ENCODE measurements around the gene CRYBG1. TPM values are rescaled to one million over a fixed set of nuclear protein-coding genes. Genes with fewer than 3 reads are reported as not detected.

Gene CRYBG1
- total and polyA plus RNA-seq, 3 experiments from 2014 or later: 19.4 to 32.3 (median 32.3) TPM

DNA sequence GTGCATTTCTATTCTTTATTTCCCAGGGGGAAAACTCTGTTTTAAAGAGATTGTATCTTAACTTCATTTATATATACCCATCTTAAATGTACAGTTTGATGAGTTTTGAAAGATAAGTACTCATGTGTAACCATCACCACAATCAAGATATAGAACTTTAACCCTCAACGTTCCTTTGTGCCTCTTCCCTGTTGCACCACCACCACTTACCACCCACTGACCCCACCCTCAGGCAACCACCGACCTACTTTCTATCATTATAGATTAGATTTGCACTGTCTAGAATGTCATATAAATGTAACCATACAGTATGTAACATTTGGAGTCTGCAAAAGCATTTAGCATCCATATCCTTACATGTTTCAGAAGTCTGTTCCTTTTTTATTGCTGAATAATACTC is 147.8 kb downstream of the CRYBG1 start:
- H3K9me3 ChIP-seq (ENCODE audit: low read length): no peaks in the 10 kb centered on the region
- DNase-seq: no peak
- H3K36me3 ChIP-seq (ENCODE audit: insufficient read depth, low read length): no peaks in the 10 kb centered on the region
- H3K27me3 ChIP-seq (ENCODE audit: insufficient read depth, low read length, poor library complexity, severe bottlenecking): no peaks in the 10 kb centered on the region
- H3K9me3 Mint-ChIP-seq: no peaks in the 10 kb centered on the region
- peak overlapping the region in 1 of 7 donors; percentile 72 for H3K4me3 Mint-ChIP-seq
- no peak overlapping the region for H3K4me3 ChIP-seq (ENCODE audit: low read length)
- peaks cover 0 to 12% (median 0%) of the 10 kb centered on the region in 3 donors for H3K36me3 Mint-ChIP-seq
- CTCF ChIA-PET: interaction anchor here (7.1 kb wide), 1 partner anchor 15 kb away, joined by 147 read pairs; no protein-coding TSS in a partner anchor
- no peaks in the 10 kb centered on the region for H3K27me3 Mint-ChIP-seq
- peaks cover 9% of the 10 kb centered on the region for H3K4me1 ChIP-seq (ENCODE audit: insufficient read depth, low read length)
- POLR2A ChIA-PET: no interaction called here
- H3K4me1 Mint-ChIP-seq: peaks cover 19 to 24% (median 23%) of the 10 kb centered on the region in 3 donors
- H3K27ac ChIP-seq (ENCODE audit: low read depth, low read length): no peak overlapping the region
- H3K27ac Mint-ChIP-seq: peak overlapping the region in 1 of 8 donors; percentile 24

DNA sequence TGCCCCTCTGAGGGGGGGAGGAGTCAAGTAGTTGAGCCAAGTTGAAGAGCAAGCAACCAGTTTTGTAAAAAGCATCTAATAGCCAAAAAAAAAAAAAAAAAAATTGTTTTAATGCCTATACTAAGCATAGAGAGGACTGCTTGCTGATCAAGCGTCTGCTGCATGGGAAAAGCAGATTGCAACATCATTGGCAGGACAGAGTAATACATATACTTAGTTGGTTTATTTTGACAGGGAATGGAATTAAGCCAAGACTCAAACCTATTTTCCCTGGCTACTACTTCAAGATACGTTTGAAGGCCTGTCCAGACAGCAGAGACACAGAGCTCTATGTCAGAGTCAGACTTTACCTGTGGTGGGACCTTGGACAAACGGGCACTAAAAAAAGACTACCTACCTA is 148.3 kb downstream of the CRYBG1 start:
- ChIA-PET CTCF (interaction anchor here (0.9 to 7.1 kb wide), 5 partner anchors 14 to 519 kb away, joined by 3 to 147 read pairs (median 4); partner anchors contain the start of gene MTRES1), POLR2A (interaction anchor here (1.0 kb wide), 2 partner anchors 11 to 13 kb away, joined by 3 to 5 read pairs; no protein-coding TSS in a partner anchor)
- Histone ChIP-seq H3K4me3 (ENCODE audit: low read length) (no peak overlapping the region), H3K27me3 (ENCODE audit: insufficient read depth, low read length, poor library complexity, severe bottlenecking) (no peaks in the 10 kb centered on the region), H3K36me3 (ENCODE audit: insufficient read depth, low read length) (no peaks in the 10 kb centered on the region), H3K4me1 (ENCODE audit: insufficient read depth, low read length) (peaks cover 9% of the 10 kb centered on the region), H3K9me3 (ENCODE audit: low read length) (no peaks in the 10 kb centered on the region), H3K27ac (ENCODE audit: low read depth, low read length) (no peak overlapping the region)
- H3K9me3 Mint-ChIP-seq: no peaks in the 10 kb centered on the region
- no peak for DNase-seq
- H3K36me3 Mint-ChIP-seq: peaks cover 0 to 16% (median 0%) of the 10 kb centered on the region in 3 donors
- peaks cover 21 to 29% (median 28%) of the 10 kb centered on the region in 3 donors for H3K4me1 Mint-ChIP-seq
- peak overlapping the region in 1 of 7 donors; percentile 72 for H3K4me3 Mint-ChIP-seq
- no peaks in the 10 kb centered on the region for H3K27me3 Mint-ChIP-seq
- H3K27ac Mint-ChIP-seq: peak overlapping the region in 1 of 8 donors; percentile 24

DNA sequence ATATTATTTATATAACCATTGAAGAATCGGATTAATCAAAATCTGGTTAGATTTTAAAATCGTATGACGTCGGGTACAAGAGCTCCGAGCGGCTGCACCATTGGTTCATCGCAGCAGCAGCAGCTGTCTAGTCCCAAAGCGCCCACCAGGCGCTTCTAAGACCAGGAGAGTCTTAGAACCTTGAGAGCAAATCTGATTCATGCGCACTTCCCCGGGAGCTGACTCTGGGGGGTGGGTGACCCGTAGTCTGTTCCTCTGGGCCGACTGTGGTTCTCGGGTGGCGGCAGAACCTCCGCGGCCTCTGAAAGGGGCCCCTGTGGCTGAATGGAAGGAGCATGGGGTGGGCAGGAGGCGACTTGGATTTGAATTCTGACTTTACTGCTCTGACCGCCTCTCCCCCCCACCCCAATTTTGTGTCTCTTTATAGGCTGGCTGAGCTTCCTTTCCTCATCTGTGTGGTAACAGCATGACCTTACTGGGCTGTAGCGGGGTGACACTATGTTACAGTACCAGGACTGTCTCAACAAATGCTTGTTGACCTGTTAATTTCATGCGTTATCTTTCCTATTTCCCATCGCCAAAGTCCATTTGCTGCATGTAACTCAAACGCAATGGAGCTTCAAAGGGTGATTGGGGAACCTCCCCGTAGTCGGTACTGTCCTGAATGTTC is 149.0 kb downstream of the CRYBG1 start:
- Mint-ChIP-seq H3K27ac (peak overlapping the region in 6 of 8 donors; percentile 23 to 98 (median 52)), H3K4me1 (peaks cover 28 to 37% (median 36%) of the 10 kb centered on the region in 3 donors), H3K36me3 (peaks cover 0 to 16% (median 0%) of the 10 kb centered on the region in 3 donors), H3K27me3 (no peaks in the 10 kb centered on the region), H3K9me3 (no peaks in the 10 kb centered on the region), H3K4me3 (peak overlapping the region; percentile 20 to 97 (median 97))
- CTCF ChIA-PET: interaction anchor here (0.9 to 7.1 kb wide), 7 partner anchors 14 to 518 kb away, joined by 3 to 147 read pairs (median 5); partner anchors contain the start of gene MTRES1
- no peak overlapping the region for H3K27ac ChIP-seq (ENCODE audit: low read depth, low read length)
- no peaks in the 10 kb centered on the region for H3K9me3 ChIP-seq (ENCODE audit: low read length)
- POLR2A ChIA-PET: interaction anchor here (1.0 kb wide), 2 partner anchors 10 to 13 kb away, joined by 3 to 5 read pairs; no protein-coding TSS in a partner anchor
- no peaks in the 10 kb centered on the region for H3K36me3 ChIP-seq (ENCODE audit: insufficient read depth, low read length)
- H3K4me1 ChIP-seq (ENCODE audit: insufficient read depth, low read length): peaks cover 12% of the 10 kb centered on the region
- H3K4me3 ChIP-seq (ENCODE audit: low read length): no peak overlapping the region
- DNase-seq: peak in 1 of 5 donors; percentile 63
- no peaks in the 10 kb centered on the region for H3K27me3 ChIP-seq (ENCODE audit: insufficient read depth, low read length, poor library complexity, severe bottlenecking)

DNA sequence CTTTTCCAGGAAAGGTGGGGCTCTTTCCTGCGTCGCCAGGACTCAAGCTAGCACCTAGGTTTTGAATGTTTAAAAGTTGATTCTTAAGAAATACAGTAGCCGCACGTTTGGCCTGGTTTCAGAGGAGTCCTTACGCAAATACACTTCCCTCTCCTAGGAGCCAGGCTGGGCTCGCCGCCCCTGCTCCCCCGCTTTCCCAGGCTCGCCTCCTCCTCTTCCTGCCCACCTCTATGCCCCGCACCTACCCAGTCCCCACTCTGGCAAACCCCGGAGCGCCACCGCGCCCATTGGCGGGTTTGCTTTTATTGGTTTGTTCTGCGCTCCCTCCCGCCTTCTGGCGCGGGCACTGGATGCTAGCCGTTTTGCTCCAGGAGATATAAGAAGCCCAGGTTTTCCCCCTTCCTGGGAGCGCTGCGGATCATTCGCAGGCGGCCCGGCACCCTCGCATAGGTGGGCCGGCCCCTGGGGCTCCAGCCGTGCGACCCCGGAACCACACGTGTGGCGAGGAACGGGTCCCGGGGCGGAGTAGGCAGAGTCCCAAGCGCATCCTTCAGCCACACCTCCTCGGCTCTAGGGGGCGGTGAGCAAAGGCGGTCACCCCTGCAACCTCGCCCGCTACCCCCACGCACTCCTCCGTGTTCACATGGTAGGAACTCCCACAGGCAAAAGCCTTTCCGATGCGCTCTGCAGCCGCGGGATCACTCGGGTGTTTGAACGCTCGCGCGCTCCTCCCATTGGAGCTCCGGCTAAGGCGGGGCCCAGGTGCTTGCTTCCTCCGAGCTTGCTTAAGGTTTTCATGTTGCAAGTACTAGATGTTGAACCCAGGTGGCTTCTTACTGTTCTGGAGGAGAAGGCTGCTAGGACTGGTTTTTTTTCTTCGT is 149.8 kb downstream of the CRYBG1 start:
- peak overlapping the region; percentile 82 for H3K4me3 ChIP-seq (ENCODE audit: low read length)
- H3K9me3 ChIP-seq (ENCODE audit: low read length): no peaks in the 10 kb centered on the region
- H3K4me1 Mint-ChIP-seq: peaks cover 35 to 44% (median 43%) of the 10 kb centered on the region in 3 donors
- H3K36me3 Mint-ChIP-seq: peaks cover 0 to 16% (median 0%) of the 10 kb centered on the region in 3 donors
- peaks cover 19% of the 10 kb centered on the region for H3K4me1 ChIP-seq (ENCODE audit: insufficient read depth, low read length)
- peak overlapping the region in 7 of 8 donors; percentile 41 to 99 (median 95) for H3K27ac Mint-ChIP-seq
- H3K27me3 Mint-ChIP-seq: no peaks in the 10 kb centered on the region
- H3K27me3 ChIP-seq (ENCODE audit: insufficient read depth, low read length, poor library complexity, severe bottlenecking): no peaks in the 10 kb centered on the region
- peak; percentile 60 to 81 (median 68) for DNase-seq
- POLR2A ChIA-PET: interaction anchor here (1.0 to 3.7 kb wide), 3 partner anchors 11 to 15 kb away, joined by 3 to 60 read pairs (median 36); no protein-coding TSS in a partner anchor
- H3K27ac ChIP-seq (ENCODE audit: low read depth, low read length): no peak overlapping the region
- H3K4me3 Mint-ChIP-seq: peak overlapping the region; percentile 94 to 98 (median 97)
- H3K9me3 Mint-ChIP-seq: no peaks in the 10 kb centered on the region
- CTCF ChIA-PET: interaction anchor here (0.7 to 7.1 kb wide), 15 partner anchors 9 to 517 kb away, joined by 3 to 147 read pairs (median 5); partner anchors contain the start of gene MTRES1
- H3K36me3 ChIP-seq (ENCODE audit: insufficient read depth, low read length): no peaks in the 10 kb centered on the region

DNA sequence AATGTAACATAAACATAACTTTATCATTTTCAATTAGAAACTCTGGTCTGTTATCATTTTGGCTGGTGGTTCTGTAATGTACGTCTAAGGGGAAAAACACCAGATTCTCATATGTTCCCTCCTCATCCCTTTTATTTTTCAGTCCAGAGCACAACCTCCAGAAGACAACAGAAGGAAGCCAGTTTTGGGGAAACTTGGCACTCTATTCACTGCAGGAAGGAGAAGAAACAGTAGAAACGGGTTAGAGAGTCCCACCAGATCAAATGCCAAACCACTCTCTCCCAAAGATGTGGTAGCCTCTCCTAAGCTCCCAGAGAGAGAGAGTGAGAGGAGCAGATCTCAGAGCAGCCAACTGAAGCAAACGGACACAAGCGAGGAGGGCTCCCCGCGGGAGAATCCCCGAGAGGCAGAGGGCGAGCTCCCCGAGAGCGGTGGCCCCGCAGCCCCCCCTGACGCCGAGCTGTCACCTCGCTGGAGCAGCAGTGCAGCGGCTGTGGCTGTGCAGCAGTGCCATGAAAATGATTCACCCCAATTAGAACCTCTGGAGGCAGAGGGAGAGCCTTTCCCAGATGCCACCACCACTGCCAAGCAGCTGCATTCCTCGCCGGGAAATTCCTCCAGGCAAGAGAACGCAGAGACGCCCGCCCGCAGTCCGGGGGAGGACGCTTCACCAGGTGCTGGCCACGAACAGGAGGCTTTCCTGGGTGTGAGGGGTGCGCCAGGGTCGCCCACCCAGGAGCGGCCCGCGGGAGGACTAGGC is 151.0 kb downstream of the CRYBG1 start:
- peak overlapping the region; percentile 77 to 99 (median 96) for H3K27ac Mint-ChIP-seq
- H3K9me3 Mint-ChIP-seq: no peaks in the 10 kb centered on the region
- peak overlapping the region; percentile 94 to 98 (median 97) for H3K4me3 Mint-ChIP-seq
- peaks cover 45 to 56% (median 55%) of the 10 kb centered on the region in 3 donors for H3K4me1 Mint-ChIP-seq
- peak; percentile 40 to 66 (median 49) for DNase-seq
- Histone ChIP-seq H3K27ac (ENCODE audit: low read depth, low read length) (peak overlapping the region; percentile 74), H3K36me3 (ENCODE audit: insufficient read depth, low read length) (no peaks in the 10 kb centered on the region), H3K4me1 (ENCODE audit: insufficient read depth, low read length) (peaks cover 29% of the 10 kb centered on the region), H3K27me3 (ENCODE audit: insufficient read depth, low read length, poor library complexity, severe bottlenecking) (no peaks in the 10 kb centered on the region), H3K4me3 (ENCODE audit: low read length) (peak overlapping the region; percentile 82), H3K9me3 (ENCODE audit: low read length) (no peaks in the 10 kb centered on the region)
- POLR2A ChIA-PET: interaction anchor here (0.7 to 3.7 kb wide), 7 partner anchors 10 to 63 kb away, joined by 3 to 60 read pairs (median 6); no protein-coding TSS in a partner anchor
- H3K36me3 Mint-ChIP-seq: peaks cover 0 to 16% (median 0%) of the 10 kb centered on the region in 3 donors
- CTCF ChIA-PET: interaction anchor here (0.7 to 7.1 kb wide), 27 partner anchors 8 to 163 kb away, joined by 3 to 147 read pairs (median 6); no protein-coding TSS in a partner anchor
- no peaks in the 10 kb centered on the region for H3K27me3 Mint-ChIP-seq

DNA sequence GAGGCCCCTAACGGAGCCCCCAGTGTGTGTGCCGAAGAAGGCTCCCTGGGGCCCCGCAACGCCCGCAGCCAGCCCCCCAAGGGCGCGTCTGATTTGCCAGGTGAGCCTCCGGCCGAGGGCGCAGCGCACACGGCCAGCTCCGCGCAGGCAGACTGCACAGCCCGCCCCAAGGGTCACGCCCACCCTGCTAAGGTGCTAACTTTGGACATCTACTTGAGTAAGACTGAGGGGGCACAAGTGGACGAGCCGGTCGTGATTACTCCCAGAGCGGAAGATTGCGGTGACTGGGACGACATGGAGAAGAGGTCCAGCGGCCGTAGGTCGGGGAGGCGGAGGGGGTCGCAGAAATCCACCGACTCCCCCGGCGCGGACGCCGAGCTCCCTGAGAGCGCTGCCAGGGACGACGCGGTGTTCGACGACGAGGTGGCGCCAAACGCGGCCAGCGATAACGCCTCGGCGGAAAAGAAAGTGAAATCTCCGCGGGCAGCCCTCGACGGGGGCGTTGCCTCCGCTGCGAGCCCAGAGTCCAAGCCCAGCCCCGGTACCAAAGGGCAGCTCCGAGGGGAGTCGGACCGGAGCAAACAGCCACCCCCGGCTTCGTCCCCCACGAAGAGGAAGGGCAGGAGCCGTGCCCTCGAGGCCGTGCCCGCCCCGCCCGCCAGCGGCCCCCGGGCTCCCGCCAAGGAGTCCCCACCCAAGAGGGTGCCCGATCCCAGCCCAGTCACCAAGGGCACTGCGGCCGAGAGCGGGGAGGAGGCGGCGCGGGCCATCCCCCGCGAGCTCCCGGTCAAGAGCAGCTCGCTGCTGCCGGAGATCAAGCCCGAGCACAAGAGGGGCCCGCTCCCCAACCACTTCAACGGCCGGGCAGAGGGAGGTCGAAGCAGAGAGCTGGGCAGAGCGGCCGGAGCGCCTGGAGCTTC is 151.8 kb downstream of the CRYBG1 start:
- no peaks in the 10 kb centered on the region for H3K9me3 ChIP-seq (ENCODE audit: low read length)
- POLR2A ChIA-PET: interaction anchor here (0.5 to 3.7 kb wide), 10 partner anchors 9 to 113 kb away, joined by 3 to 60 read pairs (median 4); no protein-coding TSS in a partner anchor
- Mint-ChIP-seq H3K27me3 (no peaks in the 10 kb centered on the region), H3K9me3 (no peaks in the 10 kb centered on the region), H3K36me3 (peaks cover 0 to 16% (median 0%) of the 10 kb centered on the region in 3 donors), H3K4me3 (peak overlapping the region; percentile 94 to 98 (median 97)), H3K27ac (peak overlapping the region; percentile 96 to 99 (median 98)), H3K4me1 (peaks cover 52 to 63% (median 62%) of the 10 kb centered on the region in 3 donors)
- H3K36me3 ChIP-seq (ENCODE audit: insufficient read depth, low read length): no peaks in the 10 kb centered on the region
- peak overlapping the region; percentile 82 for H3K4me3 ChIP-seq (ENCODE audit: low read length)
- H3K27ac ChIP-seq (ENCODE audit: low read depth, low read length): peak overlapping the region; percentile 74
- no peaks in the 10 kb centered on the region for H3K27me3 ChIP-seq (ENCODE audit: insufficient read depth, low read length, poor library complexity, severe bottlenecking)
- peaks cover 34% of the 10 kb centered on the region for H3K4me1 ChIP-seq (ENCODE audit: insufficient read depth, low read length)
- peak; percentile 71 to 88 (median 78) for DNase-seq
- CTCF ChIA-PET: interaction anchor here (0.7 to 7.1 kb wide), 25 partner anchors 9 to 164 kb away, joined by 3 to 147 read pairs (median 7); no protein-coding TSS in a partner anchor
